HG03135 (cell line): ENCODE data around the gene ADCY4.

Experiments used
- ATAC-seq: cut with Tn5 transposase; IDR thresholded peaks from one replicate; pipeline ENCODE4 v1.9.1; 2021; ENCODE audit warnings: mild to moderate bottlenecking, moderate library complexity; ENCODE audit not compliant: unreplicated experiment

Gene ADCY4

GRCh38 chr14:24279301-24280186 lies 55.3 kb downstream of the ADCY4 start:
- no peak for ATAC-seq

GRCh38 chr14:24278424-24278823 lies 56.4 kb downstream of the ADCY4 start:
- no peak for ATAC-seq

GRCh38 chr14:24277606-24278321 lies 57.1 kb downstream of the ADCY4 start:
- no peak for ATAC-seq

GRCh38 chr14:24277071-24277470 lies 57.8 kb downstream of the ADCY4 start:
- ATAC-seq: no peak

- no peak for ATAC-seq
These were observed 60.7 kb downstream of the ADCY4 start for GRCh38 chr14:24274101-24274543.

GRCh38 chr14:24273422-24273998 lies 61.4 kb downstream of the ADCY4 start:
- no peak for ATAC-seq

- no peak for ATAC-seq
These were observed 62.4 kb downstream of the ADCY4 start for GRCh38 chr14:24272467-24272866.

GRCh38 chr14:24271834-24272263 lies 63.0 kb downstream of the ADCY4 start:
- ATAC-seq: no peak

GRCh38 chr14:24271134-24271833 lies 63.6 kb downstream of the ADCY4 start, which contains the start of gene RABGGTA:
Gene RABGGTA (minus strand): TSS chr14:24271597. CDS start chr14:24271115, 482 bp downstream.
- peak; percentile 88 for ATAC-seq

- ATAC-seq: peak; percentile 0
These were observed 64.2 kb downstream of the ADCY4 start for GRCh38 chr14:24270537-24271133.

GRCh38 chr14:24269910-24270536 lies 64.8 kb downstream of the ADCY4 start:
- no peak for ATAC-seq

- ATAC-seq: no peak
These were observed 65.5 kb downstream of the ADCY4 start for GRCh38 chr14:24269368-24269767.
